Endothelial cell of umbilical vein (primary cell): ENCODE data around the gene RCOR3. TPM values are rescaled to one million over a fixed set of nuclear protein-coding genes. Genes with fewer than 3 reads are reported as not detected.
A peak's percentile ranks its signal among the peaks of the same experiment; 100 is the strongest.

Source experiments
- Bru-seq: library from RNA; stranded (reverse); fragments of 400-500 nt; gene quantifications from one replicate; lab custom pipeline; 2021; lab: Mats Ljungman, UMichigan
- BruChase-seq, 2 experiments: library from RNA; stranded (reverse); fragments of 400-500 nt; gene quantifications; one replicate each; lab custom pipeline; 2021; lab: Mats Ljungman, UMichigan
- BruUV-seq: library from RNA; stranded (reverse); fragments of 400-500 nt; replicated peaks from 2 replicates; lab custom pipeline; 2021; lab: Mats Ljungman, UMichigan
- CTCF ChIA-PET: fragments of 300-600, 350-600 bp; sonication (Branson Sonifier 250); formaldehyde crosslinking; loops from one replicate; lab custom pipeline; 2021; ENCODE audit warnings: antibody characterized with exemption, inconsistent platforms; lab: Charles Lee
- POLR2A ChIA-PET: fragments of 300-600, 350-600 bp; sonication (Branson Sonifier 250); formaldehyde crosslinking; loops from one replicate; lab custom pipeline; 2021; ENCODE audit warnings: antibody characterized with exemption, inconsistent platforms; lab: Charles Lee
- DNase-seq: peaks from one replicate; pipeline ENCODE4 v3.0.0-alpha.2; 2011; ENCODE audit warnings: low read depth, low spot score
- FAIRE-seq: peaks from 2 replicates; lab custom pipeline; 2011; peaks lifted over from hg19 to GRCh38; lab: Jason Lieb, UNC
- H2AFZ ChIP-seq: 2 replicates; pipeline ENCODE4 v1.6.0; 2012; ENCODE audit warnings: low read depth, low read length, control low read depth, inconsistent platforms
- H3K27ac ChIP-seq: 2 replicates; pipeline ENCODE4 v1.5.1; 2011; ENCODE audit warnings: low read depth, mild to moderate bottlenecking, control low read depth, low read length, moderate library complexity; ENCODE audit not compliant: insufficient read depth
- H3K27me3 ChIP-seq, 2 experiments: 2 replicates each; pipeline versions ENCODE4 v1.6.0 to v1.6.1; 2011; ENCODE audit warnings: low read length in 2 of 2, mixed read lengths in 1 of 2; ENCODE audit not compliant: control insufficient read depth in 2 of 2, insufficient read depth in 2 of 2
- H3K36me3 ChIP-seq, 2 experiments: 2 replicates in 1 of 2; 3 replicates in 1 of 2; pipeline ENCODE4 v1.5.1; 2011; ENCODE audit warnings: low read length in 2 of 2, mild to moderate bottlenecking in 1 of 2, moderate library complexity in 1 of 2; ENCODE audit not compliant: control insufficient read depth in 2 of 2, insufficient read depth in 2 of 2; ENCODE audit errors: extremely low read depth in 1 of 2
- H3K4me1 ChIP-seq: 3 replicates; pipeline ENCODE4 v1.5.1; 2011; ENCODE audit warnings: mild to moderate bottlenecking, low read length; ENCODE audit not compliant: control insufficient read depth, insufficient read depth; ENCODE audit errors: extremely low read depth
- H3K4me2 ChIP-seq: 2 replicates; pipeline ENCODE4 v1.6.1; 2011; ENCODE audit warnings: low read length, control low read depth, mixed read lengths; ENCODE audit not compliant: insufficient read depth
- H3K4me3 ChIP-seq, 3 experiments: fragments of 200-600 bp in 1 of 3; sonication (generic), shearing (Covaris generic) in 1 of 3; replicated peaks in 1 of 3; 2 replicates each; pipeline ENCODE4 v1.5.1; 2011 to 2016; ENCODE audit warnings: control low read depth in 3 of 3, low read length in 3 of 3, mild to moderate bottlenecking in 2 of 3, inconsistent platforms in 1 of 3, low read depth in 1 of 3, moderate library complexity in 1 of 3; ENCODE audit not compliant: insufficient read depth in 1 of 3
- H3K79me2 ChIP-seq: 2 replicates; pipeline ENCODE4 v1.6.0; 2012; ENCODE audit warnings: low read length, inconsistent platforms; ENCODE audit not compliant: control insufficient read depth, insufficient read depth
- H3K9ac ChIP-seq: replicated peaks from 2 replicates; pipeline ENCODE3; 2011; ENCODE audit warnings: low read length, control low read depth; ENCODE audit not compliant: insufficient read depth; ENCODE audit errors: extremely low read depth
- H3K9me1 ChIP-seq: replicated peaks from 3 replicates; pipeline ENCODE4 v1.6.0; 2011; ENCODE audit warnings: mild to moderate bottlenecking, low read length; ENCODE audit not compliant: control insufficient read depth, insufficient read depth; ENCODE audit errors: extremely low read depth
- H3K9me3 ChIP-seq: replicated peaks from 2 replicates; pipeline ENCODE4 v1.5.1; 2012; ENCODE audit warnings: low read length, inconsistent platforms; ENCODE audit not compliant: control insufficient read depth, insufficient read depth
- H4K20me1 ChIP-seq: replicated peaks from 2 replicates; pipeline ENCODE3; 2011; ENCODE audit warnings: mild to moderate bottlenecking, low read length; ENCODE audit not compliant: control insufficient read depth, insufficient read depth; ENCODE audit errors: extremely low read depth
- GATA2 ChIP-seq: IDR thresholded peaks from 2 replicates; pipeline ENCODE4 v1.7.0; 2011; ENCODE audit warnings: low read depth, mild to moderate bottlenecking, moderate library complexity, mixed read lengths, low read length; ENCODE audit not compliant: insufficient read length, insufficient read depth
- POLR2A ChIP-seq: IDR thresholded peaks from 2 replicates; pipeline ENCODE4 v1.6.1; 2012; ENCODE audit warnings: low read depth, mild to moderate bottlenecking, control low read depth, low read length
- POLR2AphosphoS5 ChIP-seq: IDR thresholded peaks from 2 replicates; pipeline ENCODE4 v1.6.1; 2012; ENCODE audit warnings: low read depth, mild to moderate bottlenecking, control low read depth, low read length, moderate library complexity; ENCODE audit not compliant: insufficient read depth
- dilution Hi-C: fragments of 300-500 bp; cut with MboI; formaldehyde crosslinking; loops from one replicate; pipeline ENCODE4 v1.15.0; 2019; ENCODE audit warnings: low sequenced_read_pairs; ENCODE audit not compliant: extremely low pct_ligation_motif_present
- intact Hi-C: fragments of 100-400 bp; cut with micrococcal nuclease; formaldehyde crosslinking; loops from one replicate; pipeline ENCODE4 v1.10.0; 2022
- long read RNA-seq: library from polyadenylated mRNA; stranded (forward); transcript quantifications from one replicate; pipeline ENCODE4 v2.0.0, GENCODE V29; 2021
- polyA minus RNA-seq, 3 experiments: library from RNA; depleted of rRNA, polyadenylated mRNA; stranded (reverse); fragments of >200 nt; gene quantifications; 1 replicate in 1 of 3; 2 replicates in 2 of 3; pipeline ENCODE4 v1.2.3, GENCODE V29; 2011
- polyA plus RNA-seq, 4 experiments: library from polyadenylated mRNA; depleted of rRNA in 3 of 4; stranded (reverse) in 3 of 4; unstranded in 1 of 4; fragments of >200 nt; gene quantifications; 2 replicates each; pipeline versions ENCODE4 v1.2.1 to v1.2.3, GENCODE V29; 2011 to 2012; ENCODE audit warnings: missing spikeins in 1 of 4
- total RNA-seq: library from RNA; stranded (reverse); gene quantifications from 2 replicates; pipeline ENCODE4 v1.2.3, GENCODE V29; 2021
- TF ChIP-seq, protein P1 (sequence below): IDR thresholded peaks from 2 replicates; pipeline ENCODE4 v1.6.1; 2011; ENCODE audit not compliant: insufficient read depth, insufficient read length
- TF ChIP-seq, protein P2 (sequence below), 2 donors: IDR thresholded peaks; 1 replicate in 1 of 2; 2 replicates in 1 of 2; pipeline ENCODE4 v1.5.1; 2011; ENCODE audit warnings: low read length in 2 of 2, mild to moderate bottlenecking in 2 of 2, moderate library complexity in 2 of 2, control low read depth in 1 of 2, inconsistent platforms in 1 of 2, low read depth in 1 of 2; ENCODE audit not compliant: insufficient read depth in 1 of 2; ENCODE audit errors: extremely low read depth in 1 of 2

RCOR3 gene
- total RNA-seq (34.0 and 35.7 TPM in 2 replicates), polyA plus RNA-seq (24.2 and 26.4 TPM in 2 replicates), polyA minus RNA-seq (38.4 and 51.0 TPM in 2 replicates), Bru-seq, nascent RNA (percentile 87 among the genes with signal in this experiment), BruChase-seq, experiment 1, labeled RNA remaining after a 6-hour chase (percentile 73 among the genes with signal in this experiment), BruChase-seq, experiment 2, labeled RNA remaining after a 2-hour chase (percentile 89 among the genes with signal in this experiment)
- polyA plus RNA-seq (2011; cell fraction: cytosol; rRNA removed) = 14.7 and 16.9 TPM in 2 replicates
- polyA plus RNA-seq (2011; cell fraction: nucleus; rRNA removed) = 75.0 and 96.9 TPM in 2 replicates
- polyA plus RNA-seq (2012) = 21.8 and 23.7 TPM in 2 replicates
- 20.3 TPM for polyA minus RNA-seq (2011; cell fraction: cytosol; rRNA and poly(A)+ RNA removed)
- 103 and 137 TPM in 2 replicates for polyA minus RNA-seq (2011; cell fraction: nucleus; rRNA and poly(A)+ RNA removed)
- long read RNA-seq, partial matches to known transcripts = 4 of 26 reads
- long read RNA-seq, other reads (novel, unspliced or antisense) = 14 of 26 reads

DNA sequence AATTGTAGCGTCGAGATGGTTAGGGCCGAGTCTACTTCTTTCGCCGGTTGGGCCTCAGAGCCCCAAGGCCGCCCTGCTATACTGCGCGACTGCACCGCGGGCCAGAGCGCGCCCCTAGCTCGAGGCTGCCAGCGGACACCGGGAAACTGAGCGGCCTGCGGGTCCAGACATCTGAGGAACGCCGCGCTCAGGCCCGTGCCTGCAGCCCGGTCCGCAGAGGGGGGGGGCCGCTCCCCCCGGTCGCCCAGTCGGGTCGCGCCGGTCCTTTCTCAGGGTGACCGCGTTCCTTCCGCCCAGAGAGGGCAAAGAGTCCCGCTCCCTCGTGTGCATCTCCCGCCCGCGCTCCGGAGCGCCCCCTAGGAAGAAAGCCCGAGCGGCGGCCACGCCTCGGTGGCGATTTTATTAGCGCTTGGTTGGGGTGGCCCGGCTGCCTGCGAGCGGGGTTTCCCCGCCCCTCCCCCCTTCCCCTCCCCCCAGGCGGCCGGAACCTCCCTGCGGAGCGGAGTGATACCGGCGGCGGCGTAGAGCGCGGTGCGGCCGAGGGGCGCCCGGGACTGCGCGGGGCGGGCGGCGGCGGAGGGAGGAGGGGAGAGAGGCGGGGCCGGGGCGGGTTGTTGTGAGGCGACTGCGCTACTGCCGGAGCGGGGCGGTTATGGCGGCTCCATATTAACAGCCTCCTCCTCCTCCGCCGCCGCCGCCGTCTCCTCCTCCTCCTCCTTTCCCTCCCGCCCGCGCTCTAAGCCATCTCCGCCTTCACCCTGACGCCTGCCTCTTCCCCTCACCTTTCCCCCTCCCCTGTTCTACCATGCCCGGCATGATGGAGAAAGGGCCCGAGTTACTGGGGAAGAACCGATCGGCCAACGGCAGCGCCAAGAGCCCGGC is at the start of gene RCOR3:
RCOR3 (plus strand) TSS at position 611 of the 882 bp plus-strand sequence; CDS start at position 806, 195 bp downstream.
- ChIA-PET POLR2A (no interaction called here), CTCF (interaction anchor here (0.7 to 1.5 kb wide), 10 partner anchors 9 to 217 kb away, joined by 3 to 9 read pairs (median 4); partner anchors contain the start of gene KCNH1)
- Histone ChIP-seq H3K4me2 (peak within 1 kb of the TSS; percentile 79), H3K36me3 (no peaks in the 10 kb centered on the region), H3K4me3 (peak within 1 kb of the TSS; percentile 84 to 95 (median 86)), H3K9ac (peak within 1 kb of the TSS; percentile 91), H3K9me1 (no peaks in the 10 kb centered on the region), H4K20me1 (no peaks in the 10 kb centered on the region), H3K4me1 (peaks cover 13% of the 10 kb centered on the region), H3K9me3 (no peaks in the 10 kb centered on the region), H3K27ac (peak within 1 kb of the TSS; percentile 85), H2AFZ (peak within 1 kb of the TSS; percentile 97), H3K79me2 (peaks cover 11% of the 10 kb centered on the region), H3K27me3 (no peaks in the 10 kb centered on the region)
- no TSS peak for BruUV-seq
- TF ChIP-seq POLR2AphosphoS5 (peak; percentile 31), POLR2A (peak; percentile 14), GATA2 (no peak)
- TF ChIP-seq, protein P1, sequence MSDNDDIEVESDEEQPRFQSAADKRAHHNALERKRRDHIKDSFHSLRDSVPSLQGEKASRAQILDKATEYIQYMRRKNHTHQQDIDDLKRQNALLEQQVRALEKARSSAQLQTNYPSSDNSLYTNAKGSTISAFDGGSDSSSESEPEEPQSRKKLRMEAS = no peak
- TF ChIP-seq, protein P2, sequence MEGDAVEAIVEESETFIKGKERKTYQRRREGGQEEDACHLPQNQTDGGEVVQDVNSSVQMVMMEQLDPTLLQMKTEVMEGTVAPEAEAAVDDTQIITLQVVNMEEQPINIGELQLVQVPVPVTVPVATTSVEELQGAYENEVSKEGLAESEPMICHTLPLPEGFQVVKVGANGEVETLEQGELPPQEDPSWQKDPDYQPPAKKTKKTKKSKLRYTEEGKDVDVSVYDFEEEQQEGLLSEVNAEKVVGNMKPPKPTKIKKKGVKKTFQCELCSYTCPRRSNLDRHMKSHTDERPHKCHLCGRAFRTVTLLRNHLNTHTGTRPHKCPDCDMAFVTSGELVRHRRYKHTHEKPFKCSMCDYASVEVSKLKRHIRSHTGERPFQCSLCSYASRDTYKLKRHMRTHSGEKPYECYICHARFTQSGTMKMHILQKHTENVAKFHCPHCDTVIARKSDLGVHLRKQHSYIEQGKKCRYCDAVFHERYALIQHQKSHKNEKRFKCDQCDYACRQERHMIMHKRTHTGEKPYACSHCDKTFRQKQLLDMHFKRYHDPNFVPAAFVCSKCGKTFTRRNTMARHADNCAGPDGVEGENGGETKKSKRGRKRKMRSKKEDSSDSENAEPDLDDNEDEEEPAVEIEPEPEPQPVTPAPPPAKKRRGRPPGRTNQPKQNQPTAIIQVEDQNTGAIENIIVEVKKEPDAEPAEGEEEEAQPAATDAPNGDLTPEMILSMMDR (IDR thresholded peaks at IDR 0.05; ENCODE audit: extremely low read depth in 1 of 2, insufficient read depth in 1 of 2, low read depth in 1 of 2, low read length in 2 of 2) = peak; percentile 50 to 74
- DNase-seq = peak; percentile 80
- peak; percentile 78 for FAIRE-seq
- dilution Hi-C loops = no loop called here
- intact Hi-C loops = loop anchor here (1.0 to 2.0 kb wide), 5 partner anchors 123 to 1022 kb away; partner anchors contain the start of genes KCNH1 and SLC30A1
